HCT116 (cell line): ENCODE data around the gene TFF1. TPM values are rescaled to one million over a fixed set of nuclear protein-coding genes. Genes with fewer than 3 reads are reported as not detected.

ENCODE experiments used
- ATAC-seq: fragments of 200-7000 bp; cut with Tn5 transposase; 2 replicates; pipeline ENCODE4 v1.9.1; 2020; ENCODE audit warnings: mild to moderate bottlenecking, moderate library complexity
- BruUV-seq: library from RNA; stranded (reverse); fragments of 400-500 nt; replicated peaks from 2 replicates; lab custom pipeline; 2021; lab: Mats Ljungman, UMichigan
- CTCF ChIA-PET: fragments of 300-600 bp; sonication (Branson Sonifier 250); formaldehyde crosslinking; loops from one replicate; lab custom pipeline; 2021; ENCODE audit warnings: antibody characterized with exemption; lab: Charles Lee
- POLR2A ChIA-PET: fragments of 300-600, 350-600 bp; sonication (Branson Sonifier 250); formaldehyde crosslinking; loops from one replicate; lab custom pipeline; 2021; ENCODE audit warnings: antibody characterized with exemption; lab: Charles Lee
- RAD21 ChIA-PET, 2 experiments: fragments of 300-600 bp; sonication (Branson Sonifier 250); formaldehyde crosslinking; loops; one replicate each; lab custom pipeline; 2023; ENCODE audit warnings: low total read pairs in 2 of 2; ENCODE audit not compliant: uncharacterized antibody in 2 of 2, unreplicated experiment in 2 of 2, low non-redundant PET in 1 of 2; lab: Charles Lee
- DNase-seq: peaks from one replicate; pipeline ENCODE4 v3.0.0-alpha.2; 2010; ENCODE audit warnings: low read depth, low spot score
- H2AFZ ChIP-seq: fragments of 200-600 bp; shearing (Covaris generic), sonication (generic); 2 replicates; pipeline ENCODE4 v1.6.1; 2017; ENCODE audit warnings: low read depth, mixed run types, mixed read lengths, antibody characterized with exemption, low read length; ENCODE audit not compliant: poor library complexity, severe bottlenecking
- H3K27ac ChIP-seq: 2 replicates; pipeline ENCODE4 v1.5.1; 2012; ENCODE audit warnings: low read depth, low read length
- H3K27me3 ChIP-seq: fragments of 200-600 bp; sonication (generic); 2 replicates; pipeline ENCODE4 v1.6.1; 2016; ENCODE audit warnings: mixed run types, low read length, mixed read lengths; ENCODE audit not compliant: insufficient read depth
- H3K36me3 ChIP-seq, 2 experiments: fragments of 200-500 bp in 1 of 2; fragments of 200-600 bp in 1 of 2; sonication (Bioruptor generic) in 1 of 2; sonication (generic) in 1 of 2; 2 replicates each; pipeline versions ENCODE4 v1.5.1 to v1.6.1; 2014 to 2016; ENCODE audit warnings: low read length in 2 of 2, inconsistent platforms in 1 of 2, mixed read lengths in 1 of 2, mixed run types in 1 of 2; ENCODE audit not compliant: insufficient read depth in 2 of 2, control insufficient read depth in 1 of 2
- H3K4me1 ChIP-seq, 2 experiments: fragments of 200-600 bp in 1 of 2; sonication (generic) in 1 of 2; 2 replicates each; pipeline versions ENCODE4 v1.5.1 to v1.6.1; 2012 to 2017; ENCODE audit warnings: low read length in 2 of 2, inconsistent platforms in 1 of 2, mild to moderate bottlenecking in 1 of 2, mixed read lengths in 1 of 2, mixed run types in 1 of 2, moderate library complexity in 1 of 2; ENCODE audit not compliant: insufficient read depth in 2 of 2, control insufficient read depth in 1 of 2
- H3K4me2 ChIP-seq: fragments of 200-600 bp; sonication (generic); 2 replicates; pipeline ENCODE4 v1.6.1; 2017; ENCODE audit warnings: mixed run types, low read length, mixed read lengths
- H3K4me3 ChIP-seq, 2 experiments: fragments of 200-600 bp in 1 of 2; sonication (generic) in 1 of 2; replicated peaks in 1 of 2; 2 replicates each; pipeline ENCODE4 v1.5.1; 2011 to 2016; ENCODE audit warnings: low read length in 2 of 2, control low read depth in 1 of 2, low read depth in 1 of 2, mild to moderate bottlenecking in 1 of 2, mixed read lengths in 1 of 2, mixed run types in 1 of 2
- H3K79me2 ChIP-seq: fragments of 200-600 bp; sonication (generic); 2 replicates; pipeline ENCODE4 v1.6.1; 2017; ENCODE audit warnings: mild to moderate bottlenecking, mixed run types, low read length, moderate library complexity, mixed read lengths; ENCODE audit not compliant: insufficient read depth
- H3K9ac ChIP-seq: fragments of 200-600 bp; sonication (generic); 2 replicates; pipeline ENCODE4 v1.6.1; 2016; ENCODE audit warnings: low read length, mixed read lengths
- H3K9me2 ChIP-seq: fragments of 200-600 bp; sonication (generic), shearing (Covaris generic); 2 replicates; pipeline ENCODE4 v1.6.1; 2017; ENCODE audit warnings: mixed run types, mild to moderate bottlenecking, moderate library complexity; ENCODE audit not compliant: insufficient read depth
- H3K9me3 ChIP-seq, 2 experiments: fragments of 200-500 bp in 1 of 2; fragments of 200-600 bp in 1 of 2; sonication (Bioruptor generic) in 1 of 2; sonication (generic) in 1 of 2; 2 replicates each; pipeline ENCODE4 v1.6.1; 2014 to 2017; ENCODE audit warnings: low read length in 2 of 2, mixed read lengths in 2 of 2, inconsistent platforms in 1 of 2, low read depth in 1 of 2, mild to moderate bottlenecking in 1 of 2, mixed run types in 1 of 2, moderate library complexity in 1 of 2; ENCODE audit not compliant: control insufficient read depth in 1 of 2, insufficient read depth in 1 of 2
- H4K20me1 ChIP-seq: fragments of 200-600 bp; sonication (generic), shearing (Covaris generic); 2 replicates; pipeline ENCODE4 v1.6.1; 2017; ENCODE audit warnings: mixed run types, mild to moderate bottlenecking, moderate library complexity; ENCODE audit not compliant: insufficient read depth
- CBX3 ChIP-seq: IDR thresholded peaks from 2 replicates; pipeline ENCODE4 v1.6.1; 2012; ENCODE audit warnings: low read depth
- CEBPB ChIP-seq: IDR thresholded peaks from 2 replicates; pipeline ENCODE4 v1.6.1; 2012; ENCODE audit warnings: low read depth
- EZH2 ChIP-seq: fragments of 200-600 bp; sonication (generic); IDR thresholded peaks from 2 replicates; pipeline ENCODE4 v1.6.1; 2017; ENCODE audit warnings: antibody characterized with exemption, mixed run types
- EZH2phosphoT487 ChIP-seq: fragments of 200-600 bp; IDR thresholded peaks from 2 replicates; pipeline ENCODE4 v1.6.1; 2018; ENCODE audit warnings: antibody characterized with exemption, borderline replicate concordance
- FOSL1 ChIP-seq: IDR thresholded peaks from 2 replicates; pipeline ENCODE4 v1.6.1; 2012; ENCODE audit warnings: low read depth
- JUND ChIP-seq: IDR thresholded peaks from 2 replicates; pipeline ENCODE4 v1.6.1; 2012
- POLR2AphosphoS5 ChIP-seq: IDR thresholded peaks from 2 replicates; pipeline ENCODE4 v1.6.1; 2011; ENCODE audit warnings: mild to moderate bottlenecking, low read depth, low read length, moderate library complexity
- RAD21 ChIP-seq: IDR thresholded peaks from 2 replicates; pipeline ENCODE4 v1.6.1; 2012; ENCODE audit warnings: low read depth, mild to moderate bottlenecking
- SIN3A ChIP-seq: IDR thresholded peaks from 2 replicates; pipeline ENCODE4 v1.6.1; 2012; ENCODE audit warnings: low read depth
- SRF ChIP-seq: IDR thresholded peaks from 2 replicates; pipeline ENCODE4 v1.6.1; 2012; ENCODE audit warnings: low read depth
- TCF7L2 ChIP-seq: IDR thresholded peaks from 2 replicates; pipeline ENCODE4 v1.7.0; 2011; ENCODE audit warnings: borderline replicate concordance, inconsistent platforms; ENCODE audit not compliant: insufficient read depth, insufficient read length; ENCODE audit errors: extremely low read depth
- YY1 ChIP-seq: IDR thresholded peaks from 2 replicates; pipeline ENCODE4 v1.6.1; 2011; ENCODE audit warnings: low read length, low read depth, moderate library complexity, mild to moderate bottlenecking; ENCODE audit not compliant: insufficient replicate concordance; ENCODE audit errors: extremely low read depth
- ZFX ChIP-seq: fragments of 450-650 bp; IDR thresholded peaks from 2 replicates; pipeline ENCODE4 v1.6.1; 2017
- ZNF274 ChIP-seq: fragments of 200-500 bp; sonication (Bioruptor generic); IDR thresholded peaks from 2 replicates; pipeline ENCODE4 v1.6.1; 2014; ENCODE audit warnings: mild to moderate bottlenecking, low read depth, low read length, inconsistent platforms
- intact Hi-C: fragments of 100-400 bp; cut with micrococcal nuclease; formaldehyde crosslinking; loops from 2 replicates; pipeline ENCODE4 v1.10.0; 2022
- total RNA-seq: library from RNA; stranded (reverse); gene quantifications from one replicate; pipeline ENCODE4 v1.2.1, GENCODE V29; 2021; ENCODE audit not compliant: unreplicated experiment
- TF ChIP-seq, protein P1 (sequence below): IDR thresholded peaks from 2 replicates; pipeline ENCODE4 v1.6.1; 2012; ENCODE audit warnings: low read depth
- TF ChIP-seq, protein P2 (sequence below): IDR thresholded peaks from 2 replicates; pipeline ENCODE4 v1.6.1; 2012
- TF ChIP-seq, protein P3 (sequence below): IDR thresholded peaks from 2 replicates; pipeline ENCODE4 v1.6.1; 2012
- TF ChIP-seq, protein P4 (sequence below): IDR thresholded peaks from 2 replicates; pipeline ENCODE4 v1.6.1; 2011; ENCODE audit warnings: mild to moderate bottlenecking, low read length, moderate library complexity; ENCODE audit not compliant: insufficient replicate concordance; ENCODE audit errors: extremely low read depth
- TF ChIP-seq, protein P5 (sequence below), 3 experiments: fragments of 200-600 bp in 1 of 3; sonication (generic) in 1 of 3; IDR thresholded peaks in 2 of 3; conservative IDR thresholded peaks in 1 of 3; 2 replicates each; pipeline ENCODE4 v1.5.1; 2012 to 2017; ENCODE audit warnings: low read depth in 2 of 3, low read length in 2 of 3, antibody characterized with exemption in 1 of 3, borderline replicate concordance in 1 of 3, control low read depth in 1 of 3, mild to moderate bottlenecking in 1 of 3, mixed read lengths in 1 of 3, mixed run types in 1 of 3, moderate library complexity in 1 of 3; ENCODE audit not compliant: insufficient read depth in 1 of 3

The TFF1 gene
- total RNA-seq, 1 experiment from 2014 or later: 0.61 TPM

DNA sequence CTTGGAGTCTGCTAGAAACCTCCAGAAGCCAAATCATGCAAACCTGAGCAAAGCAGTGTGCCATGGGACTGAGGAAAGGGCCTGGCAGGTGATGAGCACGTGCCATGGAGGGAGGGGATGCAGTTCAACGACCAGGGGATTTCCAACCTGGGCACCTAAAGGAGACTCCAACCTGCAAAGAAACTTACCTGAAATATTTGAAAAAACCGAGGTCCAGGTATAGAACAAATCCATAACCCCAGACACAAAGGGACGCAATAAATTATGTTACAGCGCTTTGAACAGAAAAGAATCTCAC is 46.2 kb upstream of the TFF1 start:
- BruUV-seq: no TSS peak
- CTCF ChIA-PET: no interaction called here
- H3K4me2 ChIP-seq: no peak overlapping the region

More for the DNA sequence above, 46.2 kb upstream of the TFF1 start:
- H3K27me3 ChIP-seq: no peaks in the 10 kb centered on the region
- H3K9ac ChIP-seq: no peak overlapping the region
- H4K20me1 ChIP-seq: no peaks in the 10 kb centered on the region
- ATAC-seq: no peak
- DNase-seq: no peak
- H2AFZ ChIP-seq: no peak overlapping the region
- no peaks in the 10 kb centered on the region for H3K36me3 ChIP-seq
- POLR2A ChIA-PET: no interaction called here
- no peak overlapping the region for H3K4me3 ChIP-seq
- no peaks in the 10 kb centered on the region for H3K79me2 ChIP-seq
- H3K4me1 ChIP-seq: peaks cover 9 to 16% of the 10 kb centered on the region in 2 experiments
- TF ChIP-seq SIN3A (no peak), TCF7L2 (no peak), CBX3 (no peak), YY1 (no peak), EZH2 (no peak), EZH2phosphoT487 (no peak), SRF (no peak), RAD21 (no peak), CEBPB (no peak), ZNF274 (no peak), POLR2AphosphoS5 (no peak), ZFX (no peak), FOSL1 (no peak), JUND (no peak)
- TF ChIP-seq, protein P1, sequence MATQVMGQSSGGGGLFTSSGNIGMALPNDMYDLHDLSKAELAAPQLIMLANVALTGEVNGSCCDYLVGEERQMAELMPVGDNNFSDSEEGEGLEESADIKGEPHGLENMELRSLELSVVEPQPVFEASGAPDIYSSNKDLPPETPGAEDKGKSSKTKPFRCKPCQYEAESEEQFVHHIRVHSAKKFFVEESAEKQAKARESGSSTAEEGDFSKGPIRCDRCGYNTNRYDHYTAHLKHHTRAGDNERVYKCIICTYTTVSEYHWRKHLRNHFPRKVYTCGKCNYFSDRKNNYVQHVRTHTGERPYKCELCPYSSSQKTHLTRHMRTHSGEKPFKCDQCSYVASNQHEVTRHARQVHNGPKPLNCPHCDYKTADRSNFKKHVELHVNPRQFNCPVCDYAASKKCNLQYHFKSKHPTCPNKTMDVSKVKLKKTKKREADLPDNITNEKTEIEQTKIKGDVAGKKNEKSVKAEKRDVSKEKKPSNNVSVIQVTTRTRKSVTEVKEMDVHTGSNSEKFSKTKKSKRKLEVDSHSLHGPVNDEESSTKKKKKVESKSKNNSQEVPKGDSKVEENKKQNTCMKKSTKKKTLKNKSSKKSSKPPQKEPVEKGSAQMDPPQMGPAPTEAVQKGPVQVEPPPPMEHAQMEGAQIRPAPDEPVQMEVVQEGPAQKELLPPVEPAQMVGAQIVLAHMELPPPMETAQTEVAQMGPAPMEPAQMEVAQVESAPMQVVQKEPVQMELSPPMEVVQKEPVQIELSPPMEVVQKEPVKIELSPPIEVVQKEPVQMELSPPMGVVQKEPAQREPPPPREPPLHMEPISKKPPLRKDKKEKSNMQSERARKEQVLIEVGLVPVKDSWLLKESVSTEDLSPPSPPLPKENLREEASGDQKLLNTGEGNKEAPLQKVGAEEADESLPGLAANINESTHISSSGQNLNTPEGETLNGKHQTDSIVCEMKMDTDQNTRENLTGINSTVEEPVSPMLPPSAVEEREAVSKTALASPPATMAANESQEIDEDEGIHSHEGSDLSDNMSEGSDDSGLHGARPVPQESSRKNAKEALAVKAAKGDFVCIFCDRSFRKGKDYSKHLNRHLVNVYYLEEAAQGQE: no peak
- TF ChIP-seq, protein P2, sequence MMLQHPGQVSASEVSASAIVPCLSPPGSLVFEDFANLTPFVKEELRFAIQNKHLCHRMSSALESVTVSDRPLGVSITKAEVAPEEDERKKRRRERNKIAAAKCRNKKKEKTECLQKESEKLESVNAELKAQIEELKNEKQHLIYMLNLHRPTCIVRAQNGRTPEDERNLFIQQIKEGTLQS: no peak
- TF ChIP-seq, protein P3, sequence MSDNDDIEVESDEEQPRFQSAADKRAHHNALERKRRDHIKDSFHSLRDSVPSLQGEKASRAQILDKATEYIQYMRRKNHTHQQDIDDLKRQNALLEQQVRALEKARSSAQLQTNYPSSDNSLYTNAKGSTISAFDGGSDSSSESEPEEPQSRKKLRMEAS: no peak
- TF ChIP-seq, protein P4, sequence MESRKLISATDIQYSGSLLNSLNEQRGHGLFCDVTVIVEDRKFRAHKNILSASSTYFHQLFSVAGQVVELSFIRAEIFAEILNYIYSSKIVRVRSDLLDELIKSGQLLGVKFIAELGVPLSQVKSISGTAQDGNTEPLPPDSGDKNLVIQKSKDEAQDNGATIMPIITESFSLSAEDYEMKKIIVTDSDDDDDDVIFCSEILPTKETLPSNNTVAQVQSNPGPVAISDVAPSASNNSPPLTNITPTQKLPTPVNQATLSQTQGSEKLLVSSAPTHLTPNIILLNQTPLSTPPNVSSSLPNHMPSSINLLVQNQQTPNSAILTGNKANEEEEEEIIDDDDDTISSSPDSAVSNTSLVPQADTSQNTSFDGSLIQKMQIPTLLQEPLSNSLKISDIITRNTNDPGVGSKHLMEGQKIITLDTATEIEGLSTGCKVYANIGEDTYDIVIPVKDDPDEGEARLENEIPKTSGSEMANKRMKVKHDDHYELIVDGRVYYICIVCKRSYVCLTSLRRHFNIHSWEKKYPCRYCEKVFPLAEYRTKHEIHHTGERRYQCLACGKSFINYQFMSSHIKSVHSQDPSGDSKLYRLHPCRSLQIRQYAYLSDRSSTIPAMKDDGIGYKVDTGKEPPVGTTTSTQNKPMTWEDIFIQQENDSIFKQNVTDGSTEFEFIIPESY: no peak
- TF ChIP-seq, protein P5, sequence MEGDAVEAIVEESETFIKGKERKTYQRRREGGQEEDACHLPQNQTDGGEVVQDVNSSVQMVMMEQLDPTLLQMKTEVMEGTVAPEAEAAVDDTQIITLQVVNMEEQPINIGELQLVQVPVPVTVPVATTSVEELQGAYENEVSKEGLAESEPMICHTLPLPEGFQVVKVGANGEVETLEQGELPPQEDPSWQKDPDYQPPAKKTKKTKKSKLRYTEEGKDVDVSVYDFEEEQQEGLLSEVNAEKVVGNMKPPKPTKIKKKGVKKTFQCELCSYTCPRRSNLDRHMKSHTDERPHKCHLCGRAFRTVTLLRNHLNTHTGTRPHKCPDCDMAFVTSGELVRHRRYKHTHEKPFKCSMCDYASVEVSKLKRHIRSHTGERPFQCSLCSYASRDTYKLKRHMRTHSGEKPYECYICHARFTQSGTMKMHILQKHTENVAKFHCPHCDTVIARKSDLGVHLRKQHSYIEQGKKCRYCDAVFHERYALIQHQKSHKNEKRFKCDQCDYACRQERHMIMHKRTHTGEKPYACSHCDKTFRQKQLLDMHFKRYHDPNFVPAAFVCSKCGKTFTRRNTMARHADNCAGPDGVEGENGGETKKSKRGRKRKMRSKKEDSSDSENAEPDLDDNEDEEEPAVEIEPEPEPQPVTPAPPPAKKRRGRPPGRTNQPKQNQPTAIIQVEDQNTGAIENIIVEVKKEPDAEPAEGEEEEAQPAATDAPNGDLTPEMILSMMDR (IDR thresholded peaks at IDR 0.05 in 2 of 3, conservative IDR thresholded peaks at IDR 0.05 in 1 of 3; ENCODE audit: borderline replicate concordance in 1 of 3, insufficient read depth in 1 of 3, low read depth in 2 of 3, low read length in 2 of 3): no peak
- H3K27ac ChIP-seq: no peak overlapping the region
- no peaks in the 10 kb centered on the region for H3K9me2 ChIP-seq
- intact Hi-C loops: no loop called here
- no peaks in the 10 kb centered on the region for H3K9me3 ChIP-seq
- RAD21 ChIA-PET: no interaction called here
